GM19238 (cell line): ENCODE results near the gene CDC25B.
"Not testable (repeated sequence)": the region's sequence is repeated elsewhere in the genome, so short reads cannot be mapped to it uniquely, and the experiment has no call there.

Experiments used
- DNase-seq: peaks from one replicate; pipeline ENCODE4 v3.0.0; 2011; ENCODE audit warnings: low spot score; ENCODE audit not compliant: insufficient read length

CDC25B gene

DNA sequence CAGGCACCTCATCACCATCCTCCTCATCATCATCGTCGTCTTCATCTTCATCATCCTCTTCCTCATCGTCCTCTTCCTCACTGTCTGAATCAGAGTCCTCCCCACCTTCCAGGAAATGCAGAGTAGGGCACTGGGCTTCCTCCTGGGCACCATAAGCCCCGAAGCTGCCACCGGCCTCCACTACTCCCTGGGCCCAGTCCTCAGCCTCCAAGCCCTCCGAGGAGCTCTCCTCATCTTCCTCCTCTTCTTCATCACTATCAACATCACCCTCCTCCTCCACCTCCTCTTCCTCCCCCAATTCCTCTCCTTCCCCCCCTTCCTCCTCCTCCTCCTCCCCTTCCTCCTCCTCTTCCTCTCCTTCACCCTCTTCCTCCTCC lies 11.3 kb upstream of the CDC25B start:
- no peak for DNase-seq

DNA sequence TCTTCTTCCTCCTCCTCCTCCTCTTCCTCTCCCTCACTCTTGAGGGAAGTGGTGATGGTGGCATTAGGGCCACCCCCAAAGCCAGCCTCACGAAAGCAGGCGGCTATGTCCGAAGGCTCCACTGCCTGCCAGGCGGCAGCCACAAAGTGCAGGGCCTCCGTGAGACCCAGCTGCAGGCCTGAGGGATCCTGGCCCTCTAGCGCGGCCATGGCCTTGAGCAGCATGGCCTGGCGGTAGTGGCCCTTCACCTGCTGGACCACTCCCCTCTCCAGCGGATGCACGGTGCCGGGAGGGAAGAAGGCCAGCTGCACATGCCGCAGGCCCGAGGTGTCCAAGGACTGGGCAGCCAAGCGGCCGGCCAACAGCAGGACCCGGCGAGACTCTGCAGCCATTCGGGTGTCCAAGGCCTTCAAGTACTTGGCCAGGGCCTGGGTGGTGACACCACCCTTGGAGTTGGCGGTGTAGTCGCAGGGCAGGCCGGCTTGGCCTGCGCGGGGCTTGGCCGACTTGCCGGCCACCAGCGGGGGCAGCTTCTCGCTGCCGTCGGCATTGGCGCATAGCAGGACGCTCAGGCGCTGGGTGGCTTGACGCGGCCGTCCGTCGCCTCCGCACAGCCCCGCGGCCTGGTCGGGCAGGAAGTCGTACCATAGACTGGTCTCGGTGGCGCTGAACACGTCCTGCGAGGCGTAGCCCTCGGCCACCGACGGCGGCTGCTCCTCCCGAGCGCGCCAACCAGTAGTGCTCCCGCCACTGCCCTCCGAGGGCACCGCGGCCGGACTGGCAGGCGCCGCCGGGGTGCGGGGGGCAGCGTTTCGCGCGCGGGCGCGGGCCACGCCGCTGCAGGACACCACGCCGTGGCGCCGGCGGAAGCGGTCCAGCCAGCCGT lies 10.6 kb upstream of the CDC25B start:
- no peak for DNase-seq

DNA sequence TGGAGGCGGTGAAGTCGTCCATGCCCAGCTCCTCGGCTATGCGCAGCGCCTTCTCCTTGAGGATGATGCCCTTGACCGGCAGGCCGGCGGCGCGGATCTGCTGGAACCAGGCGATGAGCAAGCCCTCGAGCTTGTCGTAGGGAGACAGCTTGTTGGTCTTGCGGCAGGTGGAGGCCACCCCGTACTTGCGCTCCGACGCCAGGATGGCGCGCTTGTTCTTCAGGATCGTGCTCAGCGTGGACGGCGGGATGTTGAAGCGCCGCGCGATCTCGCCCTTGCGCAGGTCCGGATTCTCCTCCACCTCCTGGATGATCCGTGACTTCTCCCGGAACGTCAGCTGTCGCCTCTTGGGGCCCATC lies 10.0 kb upstream of the CDC25B start:
- DNase-seq, result peak; percentile 61

DNA sequence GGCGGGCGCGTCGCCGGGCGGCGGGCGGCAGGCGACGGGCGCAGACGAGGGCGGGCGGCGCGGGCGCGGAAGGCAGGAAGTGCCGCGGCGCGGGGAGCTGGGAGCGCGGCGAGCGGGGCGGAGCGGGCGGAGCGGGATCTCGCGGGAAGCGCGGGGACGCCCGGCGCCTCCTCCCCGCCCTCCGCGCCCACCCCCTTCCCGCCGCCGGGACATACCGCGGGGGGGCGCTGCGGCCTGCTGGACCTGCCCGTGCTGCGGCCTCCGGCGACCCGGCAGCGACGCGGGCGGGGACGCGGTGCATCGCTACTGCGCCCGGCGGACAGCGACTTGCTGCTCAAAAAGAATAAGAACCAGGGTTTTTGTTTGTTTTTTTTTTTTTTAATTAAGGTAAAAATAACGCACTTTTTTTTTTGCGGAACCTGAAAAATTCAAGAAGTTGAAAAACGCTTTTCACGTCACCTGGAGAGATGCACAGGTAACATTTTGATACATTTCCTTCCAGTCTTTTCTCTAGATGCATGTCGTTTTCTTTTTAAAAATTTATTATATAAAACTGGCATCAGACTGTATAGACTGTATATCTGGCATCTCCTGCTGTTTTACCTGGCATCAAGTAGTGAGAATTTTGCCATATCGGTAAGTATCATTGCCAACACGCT lies 9.3 kb upstream of the CDC25B start, which contains the start of gene CENPB:
Gene CENPB, minus strand, starts transcription at position 76 of the 659 bp plus-strand sequence. CDS start 257 bp downstream, outside the sequence.
- peak; percentile 95 for DNase-seq

- DNase-seq, result no peak
Observed at GRCh38 chr20:3787324-3788014, 8.6 kb upstream of the CDC25B start.

- no peak for DNase-seq
Observed at GRCh38 chr20:3788685-3789155, 7.4 kb upstream of the CDC25B start.

DNA sequence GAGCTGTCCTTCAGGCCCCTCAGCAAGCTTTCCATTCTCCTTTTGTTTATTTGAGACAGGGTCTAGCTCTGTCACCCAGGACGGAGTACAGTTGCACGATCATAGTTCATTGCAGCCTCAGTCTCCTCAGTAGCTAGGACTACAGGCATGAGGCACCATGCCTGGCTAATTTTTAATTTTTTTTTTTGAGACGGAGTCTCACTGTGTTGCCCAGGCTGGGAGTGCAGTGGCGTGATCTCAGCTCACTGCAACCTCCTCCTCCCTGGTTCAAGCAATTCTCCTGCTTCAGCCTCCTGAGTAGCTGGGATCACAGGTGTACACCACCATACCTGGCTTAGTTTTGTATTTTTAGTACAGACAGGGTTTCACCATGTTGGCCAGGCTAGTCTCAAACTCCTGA lies 6.9 kb upstream of the CDC25B start:
- DNase-seq, result not testable (repeated sequence)

DNA sequence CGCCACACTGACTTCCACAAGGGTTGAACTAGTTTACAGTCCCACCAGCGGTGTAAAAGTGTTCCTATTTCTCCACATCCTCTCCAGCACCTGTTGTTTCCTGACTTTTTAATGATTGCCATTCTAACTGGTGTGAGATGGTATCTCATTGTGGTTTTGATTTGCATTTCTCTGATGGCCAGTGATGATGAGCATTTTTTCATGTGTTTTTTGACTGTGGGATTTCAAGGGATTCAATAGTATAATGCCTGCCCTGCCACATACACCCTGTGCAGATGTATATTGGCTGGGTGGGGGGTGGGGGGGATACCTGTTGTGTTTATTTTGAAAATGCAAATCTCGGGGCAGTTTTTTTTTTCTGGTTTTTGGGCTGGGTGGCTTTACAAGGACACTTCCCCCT lies 1.9 kb upstream of the CDC25B start:
- DNase-seq, result not testable (repeated sequence)

- DNase-seq, result no peak
Observed at GRCh38 chr20:3794701-3795420, 1.2 kb upstream of the CDC25B start.

DNA sequence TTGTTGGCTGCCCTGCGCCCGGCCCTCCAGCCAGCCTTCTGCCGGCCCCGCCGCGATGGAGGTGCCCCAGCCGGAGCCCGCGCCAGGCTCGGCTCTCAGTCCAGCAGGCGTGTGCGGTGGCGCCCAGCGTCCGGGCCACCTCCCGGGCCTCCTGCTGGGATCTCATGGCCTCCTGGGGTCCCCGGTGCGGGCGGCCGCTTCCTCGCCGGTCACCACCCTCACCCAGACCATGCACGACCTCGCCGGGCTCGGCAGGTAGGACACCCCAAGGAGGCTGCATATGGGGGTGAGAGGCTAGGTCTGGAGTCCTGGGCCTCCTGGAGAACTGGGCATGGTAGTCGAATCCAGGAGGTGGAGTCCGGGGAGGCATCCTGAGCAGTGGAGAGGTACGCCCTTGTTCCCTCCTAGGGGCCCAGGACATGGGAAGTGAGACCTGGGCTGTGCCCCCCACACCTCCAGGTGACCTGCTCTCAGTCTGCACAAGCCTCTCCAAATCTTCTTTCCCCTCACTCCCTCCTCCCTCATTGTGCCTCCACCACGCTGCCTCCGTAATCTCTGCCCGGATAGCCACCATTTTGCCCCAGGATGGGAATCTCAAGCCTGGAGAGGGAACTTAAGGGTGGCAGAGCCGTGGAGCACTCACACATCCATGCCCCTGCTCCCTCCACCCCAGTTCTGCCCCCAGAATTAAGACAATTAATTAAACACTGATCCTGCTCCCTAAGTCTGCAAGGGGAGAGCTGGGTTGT lies 541 bp downstream of the CDC25B start:
- DNase-seq, result no peak

DNA sequence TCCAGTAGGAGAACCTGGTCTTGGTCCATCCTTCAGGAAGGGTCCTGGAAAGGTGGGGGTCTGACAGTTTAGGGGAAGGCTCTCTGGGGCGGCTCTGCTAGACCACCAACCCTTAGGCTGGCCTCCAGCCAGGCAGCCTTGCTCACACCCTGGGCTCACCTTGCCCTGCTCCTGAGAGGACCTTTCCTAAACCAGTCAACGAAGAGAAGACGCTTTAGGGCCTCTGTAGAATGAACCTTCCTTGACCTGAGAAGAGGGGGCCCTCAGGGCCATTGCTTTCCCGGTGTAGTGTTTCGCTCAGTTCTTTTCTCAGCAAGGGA lies 1.1 kb downstream of the CDC25B start:
- no peak for DNase-seq

DNA sequence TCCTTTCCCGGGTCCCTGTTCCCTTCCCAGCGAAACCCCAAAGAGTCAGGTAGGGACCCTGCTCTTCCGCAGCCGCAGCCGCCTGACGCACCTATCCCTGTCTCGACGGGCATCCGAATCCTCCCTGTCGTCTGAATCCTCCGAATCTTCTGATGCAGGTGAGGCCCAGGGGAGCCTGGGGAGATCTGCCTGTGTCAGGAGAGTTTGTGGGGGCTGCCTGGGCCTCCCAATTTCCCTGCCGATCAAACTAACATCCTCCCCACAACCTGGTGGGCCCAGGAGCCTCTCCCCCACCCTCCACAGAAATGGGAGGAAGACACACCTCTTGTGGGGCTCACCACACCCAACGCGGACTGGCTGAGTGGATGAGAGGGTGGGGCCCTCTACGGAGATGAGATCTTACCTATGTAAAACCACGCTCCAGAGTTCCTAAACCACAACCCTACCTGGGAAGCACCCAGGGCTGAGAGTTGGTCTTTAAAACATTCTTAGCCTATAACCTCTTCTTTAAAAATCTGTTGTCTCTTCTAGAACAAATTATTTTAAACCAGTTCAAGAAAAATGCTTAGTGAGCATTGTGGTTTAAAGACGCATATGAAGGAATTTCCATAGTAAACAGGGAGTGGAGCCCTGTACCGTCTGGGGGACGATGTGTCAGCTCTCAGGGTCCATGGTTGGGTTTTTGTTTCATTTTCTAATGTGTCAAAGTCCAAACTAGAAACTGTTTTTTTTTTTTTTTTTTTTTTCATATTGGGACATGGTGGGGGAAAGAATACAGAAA lies 1.7 kb downstream of the CDC25B start:
- peak; percentile 52 for DNase-seq

DNA sequence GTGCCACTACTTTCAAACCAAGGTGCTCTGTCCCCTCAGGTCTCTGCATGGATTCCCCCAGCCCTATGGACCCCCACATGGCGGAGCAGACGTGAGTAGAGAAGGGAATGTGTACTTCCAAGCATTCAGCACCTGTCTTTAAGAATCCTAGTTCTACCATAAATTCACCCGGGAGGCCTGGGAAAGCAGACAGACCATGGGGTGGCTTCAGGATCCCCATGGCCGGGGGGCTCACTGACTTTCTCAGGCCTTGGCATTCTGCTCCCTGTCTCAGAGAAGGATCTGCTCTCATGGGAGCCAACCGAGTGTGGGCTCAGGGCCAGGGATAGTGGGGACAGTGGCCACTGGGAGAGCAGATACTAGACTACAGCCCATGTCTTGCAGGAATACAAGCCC lies 2.3 kb downstream of the CDC25B start:
- DNase-seq, result no peak

DNA sequence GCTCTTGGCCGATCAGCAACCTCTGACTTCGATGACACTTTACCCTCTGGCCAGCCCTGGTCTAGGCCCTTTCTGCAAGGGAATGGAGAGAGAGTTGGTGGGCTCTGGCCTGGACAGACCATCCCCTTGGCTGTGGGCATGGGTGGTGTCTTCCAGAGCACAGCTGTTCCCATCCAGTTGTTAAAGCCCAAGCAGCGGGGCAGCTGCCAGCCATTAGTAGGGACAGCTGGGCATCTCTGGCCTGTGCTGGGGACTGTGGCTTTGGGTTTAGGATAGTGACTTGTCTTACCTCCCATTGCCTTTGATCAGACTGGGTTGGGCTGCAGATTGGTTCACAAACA lies 2.8 kb downstream of the CDC25B start:
- DNase-seq, result no peak

GRCh38 chr20:3800256-3800877 lies 4.3 kb downstream of the CDC25B start:
- no peak for DNase-seq

DNA sequence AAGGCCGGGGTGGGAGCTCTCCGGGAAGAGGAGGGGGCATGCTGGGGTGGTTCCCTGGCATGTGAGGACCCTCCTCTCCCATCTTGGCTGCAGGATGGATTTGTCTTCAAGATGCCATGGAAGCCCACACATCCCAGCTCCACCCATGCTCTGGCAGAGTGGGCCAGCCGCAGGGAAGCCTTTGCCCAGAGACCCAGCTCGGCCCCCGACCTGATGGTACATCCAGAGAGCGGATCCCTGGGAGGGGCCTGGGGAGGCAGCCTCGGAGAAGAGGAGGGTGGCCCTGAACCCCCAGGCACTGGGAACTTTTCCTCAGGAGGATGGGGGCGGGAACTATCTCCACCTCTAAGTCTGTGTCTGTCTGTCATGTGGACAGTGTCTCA lies 4.8 kb downstream of the CDC25B start:
- no peak for DNase-seq

GRCh38 chr20:3801299-3801698 lies 5.2 kb downstream of the CDC25B start:
- DNase-seq, result no peak

- DNase-seq, result no peak
Observed at GRCh38 chr20:3801846-3802245, 5.7 kb downstream of the CDC25B start.

- DNase-seq, result no peak
Observed at GRCh38 chr20:3802524-3803239, 6.6 kb downstream of the CDC25B start.
